Neural crest cell (in vitro differentiated cells): ENCODE data around the gene SCOC. TPM values are rescaled to one million over a fixed set of nuclear protein-coding genes. Genes with fewer than 3 reads are reported as not detected.

ENCODE experiments used
- DNase-seq: peaks from one replicate; pipeline ENCODE4 v3.0.0; 2021; ENCODE audit warnings: low read depth, mixed read lengths, low spot score
- H3K27ac Mint-ChIP-seq: one replicate; pipeline ENCODE4 v1.8.0; 2021; ENCODE audit warnings: mild to moderate bottlenecking, mixed read lengths; ENCODE audit not compliant: unreplicated experiment
- H3K27me3 Mint-ChIP-seq: 2 replicates; pipeline ENCODE4 v1.8.0; 2021; ENCODE audit warnings: low read depth, mild to moderate bottlenecking, mixed read lengths
- H3K36me3 Mint-ChIP-seq: 2 replicates; pipeline ENCODE4 v1.8.0; 2021; ENCODE audit warnings: low read depth, mild to moderate bottlenecking, mixed read lengths
- H3K4me1 Mint-ChIP-seq: 2 replicates; pipeline ENCODE4 v1.8.0; 2021; ENCODE audit warnings: mixed read lengths
- H3K4me3 Mint-ChIP-seq: one replicate; pipeline ENCODE4 v1.8.0; 2021; ENCODE audit warnings: mild to moderate bottlenecking, mixed read lengths
- H3K9me3 Mint-ChIP-seq: 2 replicates; pipeline ENCODE4 v1.8.0; 2021; ENCODE audit warnings: mixed read lengths
- CTCF ChIP-seq: fragments of 200-600 bp; sonication (generic); conservative IDR thresholded peaks from 2 replicates; pipeline ENCODE4 v1.5.0; 2021; ENCODE audit warnings: antibody characterized with exemption, mild to moderate bottlenecking
- total RNA-seq: library from RNA; stranded (reverse); gene quantifications from 2 replicates; pipeline ENCODE4 v1.2.1, GENCODE V29; 2021

The SCOC gene
- total RNA-seq, 1 donor from 2014 or later = 36.9 TPM

DNA sequence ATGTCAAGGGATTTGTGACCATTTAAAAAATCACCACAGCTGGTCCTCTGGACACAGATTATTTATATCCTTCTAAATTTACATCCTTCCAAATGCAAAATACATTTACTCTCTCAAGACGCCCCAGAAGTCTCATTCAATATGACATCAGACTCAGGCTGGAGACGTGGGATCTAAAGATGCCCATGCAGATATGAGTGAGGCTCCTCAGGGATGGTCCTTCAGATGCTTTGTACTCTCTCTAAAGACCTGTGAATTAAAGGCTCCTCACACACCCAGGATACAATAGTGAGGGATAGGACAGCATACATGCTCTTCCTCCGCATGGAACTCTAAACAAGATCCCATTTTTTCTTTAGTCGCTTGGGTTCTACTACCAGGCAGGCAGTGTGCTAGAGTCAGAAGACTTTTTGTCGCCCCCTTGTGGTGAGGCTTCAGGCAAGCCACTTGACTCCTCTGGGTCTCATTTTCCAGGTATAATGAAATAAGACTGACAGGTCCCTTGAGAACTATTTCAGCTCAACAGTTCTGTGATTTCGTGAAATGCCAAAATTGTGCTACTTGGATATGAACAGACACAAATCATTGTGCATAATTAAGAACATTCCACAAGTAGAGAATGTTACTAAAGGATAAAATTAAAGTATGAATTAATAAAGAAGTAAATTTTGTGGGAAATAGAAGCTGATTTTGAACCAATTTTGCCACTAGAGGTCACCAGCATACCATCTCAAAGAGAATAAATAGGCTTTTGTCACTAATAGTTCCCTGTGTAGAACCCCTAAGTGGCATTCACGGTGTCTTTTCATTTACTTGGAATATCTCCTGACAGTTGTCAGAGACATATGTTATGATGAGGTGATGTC, 13.7 kb upstream of the SCOC start:
- Mint-ChIP-seq H3K27me3 (no peaks in the 10 kb centered on the region), H3K4me1 (peaks cover 6% of the 10 kb centered on the region), H3K27ac (no peak overlapping the region), H3K36me3 (no peaks in the 10 kb centered on the region), H3K9me3 (no peaks in the 10 kb centered on the region), H3K4me3 (no peak overlapping the region)
- TF ChIP-seq CTCF = peak; percentile 87
- DNase-seq = peak; percentile 85

GRCh38 chr4:140361099-140361498, 12.3 kb upstream of the SCOC start:
- H3K27ac Mint-ChIP-seq = no peak overlapping the region
- no peak overlapping the region for H3K4me3 Mint-ChIP-seq
- H3K4me1 Mint-ChIP-seq = peaks cover 6% of the 10 kb centered on the region
- H3K27me3 Mint-ChIP-seq = no peaks in the 10 kb centered on the region
- TF ChIP-seq CTCF = no peak
- H3K9me3 Mint-ChIP-seq = no peaks in the 10 kb centered on the region
- DNase-seq = no peak
- no peaks in the 10 kb centered on the region for H3K36me3 Mint-ChIP-seq

- no peak for TF ChIP-seq CTCF
- H3K27ac Mint-ChIP-seq = no peak overlapping the region
- no peaks in the 10 kb centered on the region for H3K36me3 Mint-ChIP-seq
- DNase-seq = no peak
- H3K4me3 Mint-ChIP-seq = no peak overlapping the region
- peaks cover under 1% of the 10 kb centered on the region for H3K4me1 Mint-ChIP-seq
- H3K27me3 Mint-ChIP-seq = no peaks in the 10 kb centered on the region
- no peaks in the 10 kb centered on the region for H3K9me3 Mint-ChIP-seq
Observed at GRCh38 chr4:140363051-140363450, 10.4 kb upstream of the SCOC start.

DNA sequence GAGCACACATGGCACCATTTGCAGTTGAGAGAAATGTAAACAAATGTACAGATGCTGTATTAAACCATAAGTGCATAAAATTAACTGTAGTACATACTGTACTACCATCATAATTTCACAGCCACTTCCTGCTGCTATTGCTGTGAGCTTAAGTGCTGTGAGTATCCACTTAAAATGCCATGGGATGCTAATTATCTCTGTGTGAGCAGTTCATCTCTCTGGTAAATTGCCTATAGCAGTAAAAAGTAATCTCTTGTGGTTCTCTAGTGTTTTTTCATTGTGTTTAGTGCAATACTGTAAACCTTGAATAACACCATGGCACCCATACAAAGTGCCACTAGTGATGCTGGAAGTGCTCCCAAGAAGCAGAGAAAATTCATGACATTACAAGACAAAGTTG, 9.9 kb upstream of the SCOC start:
- no peaks in the 10 kb centered on the region for H3K36me3 Mint-ChIP-seq
- peaks cover 2% of the 10 kb centered on the region for H3K27me3 Mint-ChIP-seq
- no peaks in the 10 kb centered on the region for H3K4me1 Mint-ChIP-seq
- H3K9me3 Mint-ChIP-seq = no peaks in the 10 kb centered on the region
- TF ChIP-seq CTCF = no peak
- no peak overlapping the region for H3K4me3 Mint-ChIP-seq
- no peak for DNase-seq
- H3K27ac Mint-ChIP-seq = no peak overlapping the region

- no peak for DNase-seq
- no peak overlapping the region for H3K4me3 Mint-ChIP-seq
- no peak overlapping the region for H3K27ac Mint-ChIP-seq
- H3K4me1 Mint-ChIP-seq = no peaks in the 10 kb centered on the region
- no peak for TF ChIP-seq CTCF
- H3K27me3 Mint-ChIP-seq = peaks cover 4% of the 10 kb centered on the region
- H3K9me3 Mint-ChIP-seq = no peaks in the 10 kb centered on the region
- H3K36me3 Mint-ChIP-seq = no peaks in the 10 kb centered on the region
Observed at GRCh38 chr4:140367738-140368137, 5.7 kb upstream of the SCOC start.
